Measurements from ENCODE around the gene ZSCAN2.
"Not testable (repeated sequence)": the region's sequence is repeated elsewhere in the genome, so short reads cannot be mapped to it uniquely, and the experiment has no call there.

ZSCAN2 gene

GRCh38 chr15:84600687-84601554 lies at the start of gene ZSCAN2:
ZSCAN2 (plus strand) TSS chr15:84601009; CDS start chr15:84603928, 2,919 bp downstream.
- Histone ChIP-seq H3K36me3 (peaks cover 26% of the 10 kb centered on the region), H3K4me1 (peaks cover 75% of the 10 kb centered on the region), H3K9ac (peak within 1 kb of the TSS; percentile 95), H3K9me3 (0 out of 2 replicates have a peak, but pooled peaks cover 6% of the 10 kb centered on the region), H3K27me3 (no peaks in the 10 kb centered on the region), H3K27ac (peak within 1 kb of the TSS; percentile 96), H4K20me1 (peaks cover 41% of the 10 kb centered on the region), H3K4me3 (peak within 1 kb of the TSS; percentile 86), H3K4me2 (peak within 1 kb of the TSS; percentile 94)
- no peak for TF ChIP-seq Cebpa-rat (IDR thresholded peaks at IDR 0.05)

GRCh38 chr15:84551624-84552023 lies 49.2 kb upstream of the ZSCAN2 start:
- H3K9ac ChIP-seq, H3K4me2 ChIP-seq, H3K27ac ChIP-seq, H3K27me3 ChIP-seq, H3K36me3 ChIP-seq, H3K4me1 ChIP-seq, H3K9me3 ChIP-seq, H3K4me3 ChIP-seq: not testable (repeated sequence)
- peaks cover 15% of the 10 kb centered on the region; the same call in 1 of the 2 replicates for H4K20me1 ChIP-seq

GRCh38 chr15:84552896-84553295 lies 47.9 kb upstream of the ZSCAN2 start:
- Histone ChIP-seq H3K36me3 (peaks cover 10% of the 10 kb centered on the region), H3K4me1 (peaks cover 5% of the 10 kb centered on the region; the same call in 1 of the 2 replicates), H3K27me3 (no peaks in the 10 kb centered on the region), H3K4me3 (no peak overlapping the region), H4K20me1 (peaks cover 9% of the 10 kb centered on the region; the same call in 1 of the 2 replicates), H3K9ac (no peak overlapping the region), H3K27ac (no peak overlapping the region), H3K9me3 (peaks cover 10% of the 10 kb centered on the region; the same call in 1 of the 2 replicates), H3K4me2 (no peak overlapping the region)
- no peak for TF ChIP-seq Cebpa-rat (IDR thresholded peaks at IDR 0.05)

GRCh38 chr15:84556690-84557089 lies 44.1 kb upstream of the ZSCAN2 start:
- not testable (repeated sequence) for H3K4me2 ChIP-seq, H3K36me3 ChIP-seq, H3K9me3 ChIP-seq, H3K27ac ChIP-seq, H4K20me1 ChIP-seq, H3K4me3 ChIP-seq, H3K27me3 ChIP-seq, H3K4me1 ChIP-seq, H3K9ac ChIP-seq

GRCh38 chr15:84568021-84568420 lies 32.8 kb upstream of the ZSCAN2 start:
- not testable (repeated sequence) for H3K27me3 ChIP-seq, H4K20me1 ChIP-seq, H3K4me1 ChIP-seq, H3K36me3 ChIP-seq, H3K4me2 ChIP-seq, H3K4me3 ChIP-seq, H3K27ac ChIP-seq, H3K9me3 ChIP-seq, H3K9ac ChIP-seq

GRCh38 chr15:84570164-84570735 lies 30.6 kb upstream of the ZSCAN2 start:
- H3K9ac ChIP-seq: peak overlapping the region; percentile 88
- H3K27me3 ChIP-seq: no peaks in the 10 kb centered on the region
- peak overlapping the region; percentile 85 for H3K27ac ChIP-seq
- no peaks in the 10 kb centered on the region for H3K9me3 ChIP-seq
- H3K36me3 ChIP-seq: no peaks in the 10 kb centered on the region
- TF ChIP-seq Cebpa-rat (IDR thresholded peaks at IDR 0.05): no peak
- peak overlapping the region; percentile 89 for H3K4me3 ChIP-seq
- peaks cover 9% of the 10 kb centered on the region for H3K4me1 ChIP-seq
- peak overlapping the region; percentile 85 for H3K4me2 ChIP-seq
- no peaks in the 10 kb centered on the region for H4K20me1 ChIP-seq

GRCh38 chr15:84572231-84572630 lies 28.6 kb upstream of the ZSCAN2 start:
- H3K27me3 ChIP-seq: no peaks in the 10 kb centered on the region
- no peak for TF ChIP-seq Cebpa-rat (IDR thresholded peaks at IDR 0.05)
- H3K9ac ChIP-seq: no peak overlapping the region
- no peaks in the 10 kb centered on the region for H3K9me3 ChIP-seq
- no peak overlapping the region for H3K27ac ChIP-seq
- no peak overlapping the region for H3K4me2 ChIP-seq
- H3K36me3 ChIP-seq: no peaks in the 10 kb centered on the region
- H4K20me1 ChIP-seq: no peaks in the 10 kb centered on the region
- no peak overlapping the region for H3K4me3 ChIP-seq
- H3K4me1 ChIP-seq: peaks cover 9% of the 10 kb centered on the region

- H3K9me3 ChIP-seq: no peaks in the 10 kb centered on the region
- H3K27ac ChIP-seq: no peak overlapping the region
- no peaks in the 10 kb centered on the region; the same call in 1 of the 2 replicates for H3K4me1 ChIP-seq
- H3K27me3 ChIP-seq: no peaks in the 10 kb centered on the region
- H3K36me3 ChIP-seq: no peaks in the 10 kb centered on the region
- H3K4me3 ChIP-seq: no peak overlapping the region
- H3K9ac ChIP-seq: no peak overlapping the region
- H4K20me1 ChIP-seq: no peaks in the 10 kb centered on the region
- no peak overlapping the region for H3K4me2 ChIP-seq
- TF ChIP-seq Cebpa-rat (IDR thresholded peaks at IDR 0.05): no peak
These were observed 25.3 kb upstream of the ZSCAN2 start for GRCh38 chr15:84575493-84575892.

GRCh38 chr15:84577891-84578290 lies 22.9 kb upstream of the ZSCAN2 start:
- not testable (repeated sequence) for H3K9me3 ChIP-seq, H4K20me1 ChIP-seq, H3K4me3 ChIP-seq, H3K36me3 ChIP-seq, H3K4me1 ChIP-seq, H3K27me3 ChIP-seq, H3K4me2 ChIP-seq, H3K9ac ChIP-seq, H3K27ac ChIP-seq

GRCh38 chr15:84579261-84579721 lies 21.5 kb upstream of the ZSCAN2 start:
- H3K9ac ChIP-seq, H3K36me3 ChIP-seq, H4K20me1 ChIP-seq, H3K9me3 ChIP-seq, H3K27ac ChIP-seq, H3K4me3 ChIP-seq, H3K27me3 ChIP-seq, H3K4me1 ChIP-seq, H3K4me2 ChIP-seq: not testable (repeated sequence)

- not testable (repeated sequence) for H3K9me3 ChIP-seq, H4K20me1 ChIP-seq, H3K27me3 ChIP-seq, H3K9ac ChIP-seq, H3K4me3 ChIP-seq, H3K36me3 ChIP-seq, H3K4me1 ChIP-seq, H3K27ac ChIP-seq
- peak overlapping the region; percentile 32; the same call in 1 of the 2 replicates for H3K4me2 ChIP-seq
These were observed 19.0 kb upstream of the ZSCAN2 start for GRCh38 chr15:84581676-84582428.

Measured in BLaER1 (cell line).